HG03135 (cell line): ENCODE data around the gene CRACR2B.

ENCODE experiments used
- ATAC-seq: cut with Tn5 transposase; IDR thresholded peaks from one replicate; pipeline ENCODE4 v1.9.1; 2021; ENCODE audit warnings: mild to moderate bottlenecking, moderate library complexity; ENCODE audit not compliant: unreplicated experiment

The CRACR2B gene

DNA sequence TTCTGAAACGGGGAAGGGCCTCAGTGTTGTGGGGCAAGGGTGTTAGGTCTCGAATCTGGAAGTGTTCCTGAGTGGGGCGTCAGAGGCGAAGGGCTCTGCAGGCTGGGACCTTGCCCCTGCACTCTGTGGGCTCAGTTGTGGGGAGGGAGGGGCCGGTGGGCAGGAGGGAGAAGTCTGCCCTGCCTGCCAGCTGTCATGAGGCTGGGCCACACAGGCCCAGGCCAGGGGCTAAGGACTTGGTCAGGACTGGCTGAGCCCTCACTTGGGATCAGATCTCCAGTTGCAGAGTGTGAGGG lies at the start of gene CRACR2B:
CRACR2B (plus strand) TSS at position 23 of the 296 bp plus-strand sequence. CDS start 689 bp downstream, outside the sequence.
- ATAC-seq, result no peak

DNA sequence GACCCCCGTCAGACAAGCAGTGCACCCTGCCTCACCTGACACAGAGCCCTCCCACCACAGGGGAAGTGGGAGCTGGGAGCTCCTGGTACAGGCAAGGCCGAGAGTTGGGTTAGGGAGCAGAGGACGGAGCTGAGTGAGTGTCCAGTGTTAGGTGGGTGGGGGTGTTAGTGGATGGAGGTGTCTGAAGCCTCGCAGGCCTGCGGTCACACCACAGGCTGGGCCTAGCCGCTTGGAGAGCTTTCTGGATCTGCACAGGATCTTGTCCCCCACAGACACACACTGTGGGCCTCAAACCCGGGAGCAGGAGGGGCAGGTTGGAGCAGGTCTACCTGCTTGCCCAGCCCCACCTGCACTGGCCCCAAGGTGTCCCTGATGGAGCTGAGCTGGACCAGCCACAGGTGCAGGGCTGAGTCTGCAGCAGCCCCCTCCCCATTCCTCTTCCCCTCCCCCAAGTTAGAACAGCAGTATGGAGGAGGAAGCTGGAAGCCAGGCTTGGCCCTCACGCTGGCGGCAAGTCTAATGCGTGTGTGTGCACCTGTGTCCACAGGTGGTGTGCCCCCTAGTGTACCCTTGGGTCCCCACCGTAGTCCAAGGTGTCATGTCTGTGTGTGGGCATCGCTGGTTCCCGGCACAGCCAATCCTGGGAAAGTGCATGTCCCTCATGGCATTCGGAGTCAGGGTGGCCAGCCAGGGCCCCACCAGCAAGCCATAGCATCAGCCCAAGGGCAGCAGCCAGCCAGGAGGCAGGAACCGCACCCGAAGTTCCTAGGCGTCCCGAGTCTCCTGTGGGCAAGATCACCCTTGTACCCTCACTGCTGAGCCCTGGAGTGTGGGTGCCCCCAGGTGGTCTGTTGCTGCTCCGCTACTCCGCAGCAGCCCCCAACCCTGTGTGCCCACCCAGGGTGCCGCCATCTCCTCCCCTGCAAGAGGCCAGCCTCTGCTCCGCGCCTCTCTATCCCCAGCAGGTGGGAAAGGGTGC lies 48.5 kb upstream of the CRACR2B start:
- ATAC-seq, result no peak

DNA sequence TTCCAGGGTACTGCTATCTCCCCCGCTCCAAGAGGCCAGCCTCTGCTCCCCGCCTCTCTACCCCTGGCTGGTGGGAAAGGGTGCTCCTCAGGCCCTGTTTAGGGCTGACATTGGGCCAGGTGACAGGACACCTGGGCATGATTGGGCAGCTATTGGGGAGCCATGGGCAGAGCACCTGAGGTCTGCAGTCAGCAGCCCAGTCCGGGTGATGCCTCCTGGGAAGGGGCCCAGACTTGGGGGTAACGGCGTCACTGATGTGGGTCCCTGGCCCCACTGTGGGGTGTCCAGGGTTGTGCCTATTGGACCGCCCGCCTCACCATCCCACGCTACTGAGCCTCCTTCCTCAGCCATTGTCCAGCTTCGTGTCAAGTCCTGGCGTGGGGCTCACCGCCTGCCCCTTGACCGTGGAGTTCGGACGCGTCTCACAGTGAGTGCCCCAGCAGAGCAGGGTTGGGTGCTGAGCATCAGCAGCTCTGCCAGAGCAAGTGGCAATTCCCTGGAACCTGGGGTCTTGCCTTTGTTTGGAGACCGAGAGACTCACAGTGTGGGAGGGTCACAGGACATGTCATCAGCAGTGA lies 47.7 kb upstream of the CRACR2B start:
- ATAC-seq, result no peak

DNA sequence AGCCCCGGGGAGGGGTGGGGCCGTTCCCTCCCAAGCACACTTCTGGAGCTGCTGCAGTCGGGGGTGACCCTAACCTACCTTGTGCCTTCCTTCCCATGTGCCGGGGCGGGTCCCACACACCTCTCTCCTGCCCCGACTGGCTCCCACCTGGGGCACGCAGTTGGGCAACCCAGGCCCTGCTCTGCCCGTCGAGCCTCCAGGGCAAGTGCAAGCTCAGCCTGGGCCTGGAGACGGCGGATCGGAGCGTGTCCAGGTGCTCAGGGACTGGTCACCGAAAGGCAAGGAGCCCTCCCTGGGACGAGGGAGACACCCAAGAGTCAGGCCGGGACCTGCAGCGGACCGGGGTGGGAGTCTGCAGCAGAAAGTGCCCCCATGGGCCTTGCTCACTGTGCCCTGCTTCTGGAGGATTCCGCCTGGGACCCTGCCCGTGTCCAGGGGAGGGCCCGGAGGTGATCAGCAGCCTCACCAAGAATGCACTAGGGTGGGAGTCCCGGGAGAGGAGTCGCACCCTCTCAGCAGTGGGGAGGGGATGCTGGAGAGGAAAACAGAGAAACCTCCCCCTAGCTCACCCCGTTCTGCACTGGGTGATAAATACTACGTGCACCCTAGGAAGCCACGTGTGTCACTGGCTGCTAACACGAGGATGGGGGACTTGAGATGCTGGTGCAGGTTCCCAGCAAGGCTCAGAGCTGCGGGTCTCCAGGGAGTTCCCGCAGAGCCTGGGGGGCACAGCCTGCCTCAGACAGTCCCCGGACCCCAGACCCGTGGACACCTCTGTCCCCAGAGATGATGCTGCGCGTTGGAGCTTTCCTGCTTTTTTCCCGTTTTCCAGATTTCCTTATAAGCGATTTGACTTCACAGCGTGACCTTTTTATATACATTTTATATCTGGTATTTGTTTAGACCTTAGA lies 45.2 kb upstream of the CRACR2B start:
- ATAC-seq, result no peak

DNA sequence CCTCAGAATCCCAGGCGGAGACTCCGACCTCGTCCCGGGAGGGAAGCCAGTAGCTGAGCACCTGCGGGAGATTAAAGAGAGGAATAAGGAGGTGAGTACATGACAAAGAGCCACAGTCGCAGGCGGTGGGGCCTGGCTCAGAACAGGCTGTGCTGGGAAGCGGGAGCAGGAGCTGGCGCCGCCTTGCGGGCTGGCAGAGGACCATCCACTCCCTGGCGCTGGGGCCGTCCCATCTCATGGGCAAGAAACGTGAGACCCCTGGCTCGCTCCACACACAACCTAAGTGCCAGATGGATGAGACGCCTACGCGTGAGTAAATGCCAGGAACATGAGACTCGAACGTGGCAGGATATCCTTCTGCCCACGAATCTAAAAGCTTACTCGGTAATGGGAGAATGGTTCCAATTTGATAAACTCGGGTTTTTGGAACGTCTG lies 44.1 kb upstream of the CRACR2B start:
- ATAC-seq, result no peak

DNA sequence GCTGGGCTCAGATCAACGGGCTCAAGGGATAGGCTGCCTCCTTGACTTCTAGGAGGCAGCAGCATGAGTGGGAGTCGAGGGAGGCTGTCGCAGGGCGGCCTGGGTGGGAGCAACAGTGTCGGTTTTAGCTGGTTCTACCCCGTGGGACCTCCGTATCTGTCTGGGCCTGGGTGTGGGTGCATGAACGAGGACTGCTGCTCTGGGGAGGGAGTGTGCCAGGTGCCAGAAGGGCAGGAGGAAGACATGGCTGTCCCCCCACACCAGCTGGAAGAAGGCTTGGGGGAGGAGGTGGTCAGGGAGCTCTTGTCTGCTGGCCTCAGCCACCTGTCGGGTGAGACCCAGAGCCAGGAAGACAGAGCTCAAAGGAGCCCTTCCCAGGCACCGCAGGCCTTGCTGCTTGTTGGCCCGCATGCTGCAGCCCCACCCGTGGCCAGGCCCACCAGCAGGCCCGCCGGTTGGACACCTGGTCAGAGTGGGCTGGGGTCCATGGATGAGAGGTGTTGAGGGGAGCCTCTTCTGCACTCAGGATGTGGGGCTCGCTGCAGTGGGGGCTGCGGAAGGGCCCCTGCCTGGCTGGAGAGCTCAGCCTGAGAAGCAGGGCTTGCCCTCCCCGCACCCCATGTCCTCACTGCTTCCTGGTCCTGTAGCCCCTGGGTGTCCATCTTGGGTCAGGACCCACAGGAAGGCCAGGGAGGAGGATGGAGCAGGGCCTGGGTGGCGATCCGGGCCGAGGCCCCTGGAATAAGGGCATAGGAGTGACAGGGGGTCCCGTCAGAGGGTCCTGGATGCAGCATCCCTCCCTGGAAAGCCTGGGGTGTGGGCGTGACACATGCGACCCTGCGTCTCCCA lies 41.3 kb upstream of the CRACR2B start:
- ATAC-seq, result no peak

DNA sequence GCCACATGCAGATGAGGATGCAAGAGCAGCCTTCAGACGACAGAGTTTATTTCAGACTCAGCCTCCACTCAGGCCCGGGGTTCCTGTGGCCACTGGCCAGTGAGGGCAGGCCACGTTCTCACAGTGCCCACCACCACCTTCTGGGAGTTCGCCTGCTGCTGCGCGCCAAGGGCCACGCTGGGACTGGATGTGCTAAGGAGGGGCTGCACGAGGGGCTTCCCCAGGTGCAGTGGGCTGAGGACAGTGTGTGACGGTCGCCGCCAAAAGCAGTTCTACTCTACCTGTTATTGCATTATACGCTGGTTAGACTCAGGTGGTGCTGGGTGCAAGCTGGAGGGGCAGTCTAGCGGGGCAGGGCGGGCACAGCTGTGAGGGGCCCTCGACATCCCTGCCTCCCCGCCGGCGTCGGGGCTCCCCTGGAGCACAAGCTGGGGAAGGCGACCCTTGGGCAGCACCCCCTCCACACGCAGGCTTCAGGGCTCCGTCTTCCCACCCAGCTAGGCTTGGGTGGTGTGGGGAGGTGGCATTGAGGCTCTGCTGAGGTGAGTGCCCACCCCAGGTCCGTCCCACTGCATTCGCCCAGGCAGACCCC lies 40.5 kb upstream of the CRACR2B start:
- no peak for ATAC-seq

DNA sequence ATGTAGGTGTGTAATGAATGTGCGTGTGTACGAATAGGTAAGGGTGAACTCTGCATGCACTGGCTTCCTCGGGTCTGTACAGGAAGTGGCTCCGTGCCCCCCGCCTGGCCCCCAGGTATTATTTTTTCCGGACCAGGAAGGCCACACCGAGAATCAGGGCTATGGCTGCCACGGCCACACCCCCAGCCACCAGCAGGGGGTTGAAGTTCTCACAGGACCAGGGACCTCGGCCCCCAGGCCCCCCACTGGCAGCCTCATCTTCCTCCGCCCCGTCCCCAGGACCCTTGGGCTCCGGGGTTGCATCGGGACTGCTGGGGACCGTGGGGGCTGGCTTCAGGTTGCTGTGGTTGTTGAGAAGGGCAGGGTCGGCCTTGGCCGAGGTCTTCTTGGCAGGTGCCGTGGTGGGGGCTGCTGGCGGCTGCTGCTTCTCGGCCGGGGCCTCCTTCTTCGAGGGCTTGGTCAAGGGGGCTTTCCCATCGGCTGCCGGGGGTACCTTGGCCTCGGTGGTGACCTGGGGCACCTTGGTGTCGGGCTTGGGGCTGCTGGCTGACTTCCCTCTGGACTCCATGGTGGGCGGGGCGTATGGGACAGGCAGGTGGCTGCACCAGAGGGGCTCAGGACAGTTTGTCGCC lies 39.6 kb upstream of the CRACR2B start:
- no peak for ATAC-seq

DNA sequence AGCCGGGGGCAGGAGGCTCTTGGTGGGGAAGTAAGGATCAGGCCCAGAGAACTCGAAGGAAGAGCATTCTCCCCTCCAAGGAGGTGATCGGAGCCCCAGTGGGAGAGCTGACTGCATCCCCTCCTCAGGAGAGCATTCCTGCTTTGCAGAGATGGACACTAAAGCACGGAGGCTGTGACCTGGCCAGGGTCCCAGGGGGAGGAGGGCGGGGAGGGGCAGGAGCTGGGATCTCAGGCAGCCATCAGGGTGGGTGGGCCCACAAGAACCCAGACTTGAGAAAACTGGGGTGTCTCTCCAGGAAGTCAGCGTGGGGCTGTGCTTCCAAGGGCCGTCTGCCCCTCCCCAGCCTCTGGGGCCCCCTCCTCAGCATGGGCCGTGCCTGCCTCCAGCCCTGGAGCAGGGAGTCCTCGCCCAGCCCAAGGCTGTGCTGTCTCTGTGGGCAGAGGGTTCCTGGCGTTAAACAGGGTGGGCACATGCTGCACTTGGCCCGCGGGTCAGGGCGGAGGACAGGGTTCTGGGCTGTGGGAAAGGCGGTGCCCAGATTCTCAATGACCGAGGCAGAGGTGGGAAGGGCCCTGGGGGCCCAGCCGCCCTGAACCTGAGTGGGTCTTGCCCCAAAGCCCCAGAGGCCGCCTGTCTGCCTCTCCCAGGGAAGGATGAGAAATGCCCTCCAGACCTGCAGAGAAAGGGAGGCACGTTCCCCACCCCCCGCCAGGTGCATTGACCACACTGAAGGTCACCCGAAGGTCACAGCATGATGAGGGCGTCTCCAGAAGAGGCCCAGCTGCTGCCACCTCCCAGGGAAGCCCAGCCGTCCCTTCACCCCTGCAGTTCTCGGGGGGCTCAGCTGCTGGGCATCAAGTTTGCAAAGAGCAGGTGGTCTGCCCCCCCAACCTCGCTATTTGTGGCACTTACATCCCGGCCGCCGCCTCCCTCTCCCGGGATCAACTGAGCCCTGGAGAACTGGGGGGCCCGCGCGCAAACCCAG lies 38.5 kb upstream of the CRACR2B start:
- ATAC-seq, result no peak

DNA sequence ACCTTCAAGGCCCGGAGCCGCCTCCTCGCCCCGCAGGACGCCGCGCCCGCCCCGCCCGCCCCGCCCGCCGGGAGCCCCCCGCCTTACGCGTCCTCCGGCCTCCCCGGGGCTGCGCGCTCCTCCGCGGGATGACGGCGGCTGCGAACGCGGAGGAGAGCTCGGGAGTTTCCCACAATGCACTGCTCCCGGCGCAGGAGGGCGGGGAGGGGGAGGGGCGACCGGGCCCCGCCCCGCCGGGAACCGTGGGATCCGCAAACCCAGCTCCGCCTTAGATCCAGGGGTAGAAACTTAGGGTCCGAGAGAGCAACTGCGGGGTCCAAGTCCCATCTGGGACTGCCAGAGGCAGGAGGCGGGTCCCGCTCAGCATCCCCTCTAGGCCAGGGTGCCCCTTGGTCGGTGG lies 37.8 kb upstream of the CRACR2B start, which contains the start of gene CEND1:
CEND1 (minus strand) TSS at position 148 of the 400 bp plus-strand sequence. CDS start 1,514 bp downstream, outside the sequence.
- no peak for ATAC-seq

DNA sequence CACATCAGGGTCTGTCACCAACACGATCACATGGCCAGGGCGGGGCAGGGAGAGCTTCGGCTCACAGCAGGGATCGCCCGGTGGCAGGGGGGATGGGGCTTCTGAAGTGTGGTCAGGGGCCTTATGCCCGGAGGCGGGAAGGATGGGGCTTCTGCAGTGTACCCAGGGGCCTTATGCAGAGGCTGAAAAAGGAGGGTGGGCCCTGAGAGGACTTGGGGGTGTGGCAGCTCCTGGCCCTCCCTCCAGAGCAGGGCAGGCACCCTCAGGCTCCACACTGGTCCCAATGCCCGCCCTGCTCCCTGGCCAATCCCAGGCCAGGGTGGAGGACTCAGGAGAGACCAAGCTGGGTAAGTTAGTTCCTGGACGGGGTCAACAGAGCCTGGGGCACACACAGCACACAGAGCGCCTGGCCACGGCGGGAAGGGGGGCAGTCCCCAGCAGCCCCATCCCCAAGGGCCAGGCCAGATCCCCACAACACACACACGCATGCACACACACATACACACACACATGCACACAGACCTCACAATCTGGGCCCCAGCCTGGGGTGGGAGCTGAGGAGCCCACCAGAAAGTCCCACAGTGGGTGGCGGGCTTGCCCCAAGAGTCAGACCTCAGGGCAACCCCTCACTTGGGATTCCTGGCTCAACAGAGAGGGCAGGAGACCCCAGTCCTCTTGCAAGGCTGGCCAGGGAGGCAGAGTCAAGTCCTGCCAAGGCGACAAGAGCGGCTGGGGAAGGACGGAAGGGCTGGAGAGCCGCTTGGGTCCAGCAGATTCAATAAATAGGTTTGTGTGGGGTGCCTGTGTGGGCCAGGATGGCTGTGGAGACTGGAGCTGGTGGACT lies 36.8 kb upstream of the CRACR2B start:
- ATAC-seq, result no peak

DNA sequence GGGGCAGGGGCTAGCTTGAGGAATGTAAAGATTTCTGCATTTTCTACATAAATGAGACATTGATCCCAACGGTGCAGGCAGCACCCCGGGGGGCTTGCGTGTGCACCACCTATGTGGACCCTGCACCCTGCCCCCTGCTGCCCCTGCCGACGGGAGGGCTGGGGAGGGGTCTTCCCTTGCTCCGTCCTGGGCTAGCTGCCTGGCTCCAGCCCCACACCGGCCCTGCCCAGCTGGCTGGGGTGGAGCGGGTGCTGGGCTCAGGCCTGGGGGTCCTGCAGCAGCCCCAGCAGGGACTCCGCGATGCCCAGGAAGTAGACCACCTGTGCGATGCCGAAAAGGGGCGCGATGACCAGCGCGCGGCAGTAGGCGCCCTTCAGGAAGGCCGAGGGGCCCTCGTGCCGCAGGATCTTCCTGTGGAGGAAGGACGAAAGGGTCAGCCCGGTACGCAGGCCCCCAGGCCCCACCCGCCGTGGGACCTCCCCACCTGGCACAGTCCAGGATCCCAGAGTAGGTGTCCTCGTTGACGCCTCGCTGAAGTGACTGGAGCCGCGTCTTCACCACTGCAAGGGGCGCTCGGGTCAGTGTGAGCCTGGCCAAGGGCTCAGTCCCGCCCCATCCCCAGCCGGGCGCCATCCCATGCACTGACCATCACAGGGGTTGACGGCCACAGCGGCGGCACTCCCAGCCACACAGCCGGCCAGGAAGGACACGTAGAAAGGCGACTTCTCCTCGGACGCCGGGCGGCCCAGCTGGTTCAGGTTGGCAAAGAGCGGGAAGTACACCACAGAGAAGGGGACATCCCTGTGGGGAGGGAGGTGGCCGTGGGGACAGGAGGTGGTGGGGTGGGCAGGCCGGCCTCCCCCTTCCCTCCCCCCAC lies 35.8 kb upstream of the CRACR2B start:
- no peak for ATAC-seq

DNA sequence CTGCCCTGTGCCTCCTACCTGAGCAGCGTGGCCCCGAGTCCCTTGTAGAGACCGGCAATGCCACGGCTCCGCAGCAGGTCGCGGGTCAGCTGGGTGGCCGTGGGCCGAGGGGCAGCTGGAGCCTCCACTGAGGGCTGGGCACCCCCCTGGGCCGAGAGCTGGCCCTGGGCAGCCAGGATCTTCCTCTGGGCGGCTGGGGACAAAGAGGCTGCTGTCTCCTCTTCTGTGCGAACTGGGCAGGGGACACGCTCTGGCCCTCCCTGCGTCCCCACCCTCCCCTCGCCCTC lies 35.2 kb upstream of the CRACR2B start:
- no peak for ATAC-seq

DNA sequence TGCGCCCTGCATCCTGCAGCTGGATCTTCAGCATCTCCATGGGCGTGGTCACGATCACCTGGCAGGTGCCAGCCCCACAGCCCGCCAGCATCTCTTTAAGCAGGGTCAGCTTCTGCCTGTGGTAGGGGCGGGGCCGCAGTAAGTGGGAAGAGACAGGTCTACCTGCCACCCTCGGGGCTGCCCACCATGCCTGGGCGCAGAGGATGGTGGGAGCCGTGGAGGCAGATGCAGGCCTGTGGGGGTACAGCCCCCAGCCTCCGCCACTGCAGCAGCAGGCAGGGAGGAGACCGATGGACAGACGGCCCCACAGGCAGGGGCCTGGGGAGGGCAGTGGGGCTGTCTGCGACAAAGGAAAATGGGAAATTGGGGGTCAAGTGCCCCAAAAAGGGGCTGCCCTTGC lies 34.8 kb upstream of the CRACR2B start:
- no peak for ATAC-seq

DNA sequence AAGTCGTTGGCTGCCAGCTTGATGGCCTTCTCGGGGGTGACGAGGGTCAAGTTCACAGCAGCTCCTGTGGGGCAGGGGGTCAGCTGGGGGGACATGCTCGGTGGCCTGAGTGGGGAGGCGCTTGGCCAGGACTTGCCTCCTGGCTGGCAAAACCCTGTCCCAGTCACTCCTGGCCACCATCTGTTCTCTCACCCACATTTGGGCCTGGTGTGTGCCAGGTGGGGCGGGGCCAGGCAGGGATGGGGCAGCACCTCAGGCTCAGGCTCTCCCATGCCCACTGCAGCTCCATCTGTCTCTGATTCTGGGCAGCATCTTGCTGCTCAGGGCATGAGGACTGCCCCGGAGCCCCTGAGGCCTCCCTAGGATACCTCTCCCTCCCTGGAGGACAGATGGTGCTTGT lies 34.2 kb upstream of the CRACR2B start:
- no peak for ATAC-seq

DNA sequence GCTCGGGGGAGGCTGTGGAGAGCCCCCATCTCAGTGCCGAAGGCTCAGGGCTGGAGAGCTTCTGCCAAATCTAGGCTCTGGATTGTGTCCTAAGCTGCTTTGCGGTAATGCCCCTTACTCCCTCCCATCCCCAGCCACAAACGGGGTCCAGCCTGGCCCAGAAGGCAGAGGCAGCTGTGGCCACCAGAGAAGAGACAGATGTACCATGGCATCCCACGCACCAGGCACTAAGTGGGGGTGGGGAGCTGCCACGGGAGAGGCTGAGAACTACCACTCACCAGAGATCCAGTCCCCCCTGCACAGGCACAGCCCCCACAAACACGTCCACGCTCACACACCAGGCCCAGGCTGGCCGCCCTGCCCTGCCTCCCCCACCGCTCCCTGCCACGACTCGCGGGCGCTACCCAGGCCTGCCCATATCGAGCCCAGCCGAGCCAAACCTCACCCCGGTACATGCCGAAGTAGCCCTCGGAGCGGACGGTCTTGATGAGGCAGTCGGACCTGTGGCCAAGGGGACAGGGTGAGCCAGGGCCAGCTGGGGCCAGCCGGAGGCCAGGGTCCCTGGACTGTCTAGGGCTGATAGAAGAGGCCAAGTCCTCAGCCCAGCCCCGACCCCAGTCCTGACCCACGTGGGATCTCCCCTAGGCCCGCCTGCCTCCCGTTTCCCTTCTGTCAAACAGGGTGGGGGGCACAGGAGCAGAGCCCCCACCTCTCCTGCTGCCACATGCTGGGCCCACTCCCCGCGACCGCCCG lies 33.5 kb upstream of the CRACR2B start:
- ATAC-seq, result no peak
